Fibroblast of skin of scalp (primary cell): ENCODE measurements around the gene SNX24.
"Not testable (repeated sequence)": the region's sequence is repeated elsewhere in the genome, so short reads cannot be mapped to it uniquely, and the experiment has no call there.

Experiments
- DNase-seq: peaks from one replicate; pipeline ENCODE4 v3.0.0-alpha.2; 2013

Gene SNX24

GRCh38 chr5:122871661-122872060 is 26.2 kb downstream of the SNX24 start:
- DNase-seq = peak; percentile 36

- no peak for DNase-seq
These were observed 28.9 kb downstream of the SNX24 start for GRCh38 chr5:122874179-122874875.

- no peak for DNase-seq
These were observed 32.1 kb downstream of the SNX24 start for GRCh38 chr5:122877518-122877917.

- DNase-seq = no peak
These were observed 33.7 kb downstream of the SNX24 start for GRCh38 chr5:122879076-122879475.

GRCh38 chr5:122880170-122880689 is 34.8 kb downstream of the SNX24 start:
- DNase-seq = no peak

GRCh38 chr5:122880749-122881148 is 35.3 kb downstream of the SNX24 start:
- DNase-seq = no peak

GRCh38 chr5:122882831-122883230 is 37.4 kb downstream of the SNX24 start:
- peak; percentile 17 for DNase-seq

GRCh38 chr5:122885045-122885517 is 39.7 kb downstream of the SNX24 start:
- no peak for DNase-seq

GRCh38 chr5:122885891-122886290 is 40.5 kb downstream of the SNX24 start:
- no peak for DNase-seq

GRCh38 chr5:122895141-122895540 is 49.7 kb downstream of the SNX24 start:
- DNase-seq = no peak

GRCh38 chr5:122896598-122897282 is 51.3 kb downstream of the SNX24 start:
- peak; percentile 40 for DNase-seq

GRCh38 chr5:122897283-122897602 is 51.8 kb downstream of the SNX24 start:
- no peak for DNase-seq

GRCh38 chr5:122901346-122901745 is 55.9 kb downstream of the SNX24 start:
- DNase-seq = no peak

GRCh38 chr5:122902263-122902662 is 56.9 kb downstream of the SNX24 start:
- no peak for DNase-seq

GRCh38 chr5:122906768-122907167 is 61.4 kb downstream of the SNX24 start:
- DNase-seq = peak; percentile 51

- peak; percentile 55 for DNase-seq
These were observed 61.9 kb downstream of the SNX24 start for GRCh38 chr5:122907276-122907675.

GRCh38 chr5:122908108-122908507 is 62.7 kb downstream of the SNX24 start:
- DNase-seq = no peak

GRCh38 chr5:122908662-122909061 is 63.2 kb downstream of the SNX24 start:
- DNase-seq = no peak

GRCh38 chr5:122909470-122910100 is 64.2 kb downstream of the SNX24 start:
- no peak for DNase-seq

GRCh38 chr5:122913436-122913835 is 68.0 kb downstream of the SNX24 start:
- not testable (repeated sequence) for DNase-seq

- DNase-seq = no peak
These were observed 70.5 kb downstream of the SNX24 start for GRCh38 chr5:122915717-122916461.

GRCh38 chr5:122916490-122916889 is 71.1 kb downstream of the SNX24 start:
- DNase-seq = no peak

GRCh38 chr5:122919969-122920368 is 74.6 kb downstream of the SNX24 start:
- no peak for DNase-seq
